OCI-LY7 (cell line): ENCODE data around the gene TMEM212.

ENCODE experiments used
- EZH2phosphoT487 ChIP-seq: fragments of 200-600 bp; sonication (generic); IDR thresholded peaks from 2 replicates; pipeline ENCODE4 v1.6.1; 2018; ENCODE audit warnings: low read depth, borderline replicate concordance, mild to moderate bottlenecking, mixed run types, antibody characterized with exemption, low read length, moderate library complexity, mixed read lengths
- TF ChIP-seq, protein P1 (sequence below): fragments of 200-600 bp; sonication (generic); conservative IDR thresholded peaks from 2 replicates; pipeline ENCODE4 v1.5.1; 2014; ENCODE audit warnings: mild to moderate bottlenecking, antibody characterized with exemption, low read length, moderate library complexity, mixed read lengths

DNA sequence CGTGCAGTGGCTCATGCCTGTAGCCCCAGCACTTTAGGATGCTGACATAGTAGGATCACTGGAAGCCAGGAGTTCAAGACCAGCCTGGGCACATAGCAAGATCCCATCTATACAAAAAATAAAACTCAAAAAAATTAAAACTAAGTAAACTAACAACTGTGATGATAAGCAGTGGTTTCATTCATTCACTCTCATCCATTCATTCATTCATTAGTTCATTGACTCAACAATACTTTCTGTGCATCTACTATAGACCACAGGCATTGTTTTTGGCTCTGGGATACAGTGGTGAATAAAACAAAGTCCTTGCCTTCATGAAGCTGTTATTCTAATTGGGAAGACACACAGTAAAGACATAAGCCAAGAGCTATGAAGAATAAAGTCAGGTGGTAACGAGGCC is 7.5 kb upstream of the TMEM212 start:
- TF ChIP-seq, protein P1, sequence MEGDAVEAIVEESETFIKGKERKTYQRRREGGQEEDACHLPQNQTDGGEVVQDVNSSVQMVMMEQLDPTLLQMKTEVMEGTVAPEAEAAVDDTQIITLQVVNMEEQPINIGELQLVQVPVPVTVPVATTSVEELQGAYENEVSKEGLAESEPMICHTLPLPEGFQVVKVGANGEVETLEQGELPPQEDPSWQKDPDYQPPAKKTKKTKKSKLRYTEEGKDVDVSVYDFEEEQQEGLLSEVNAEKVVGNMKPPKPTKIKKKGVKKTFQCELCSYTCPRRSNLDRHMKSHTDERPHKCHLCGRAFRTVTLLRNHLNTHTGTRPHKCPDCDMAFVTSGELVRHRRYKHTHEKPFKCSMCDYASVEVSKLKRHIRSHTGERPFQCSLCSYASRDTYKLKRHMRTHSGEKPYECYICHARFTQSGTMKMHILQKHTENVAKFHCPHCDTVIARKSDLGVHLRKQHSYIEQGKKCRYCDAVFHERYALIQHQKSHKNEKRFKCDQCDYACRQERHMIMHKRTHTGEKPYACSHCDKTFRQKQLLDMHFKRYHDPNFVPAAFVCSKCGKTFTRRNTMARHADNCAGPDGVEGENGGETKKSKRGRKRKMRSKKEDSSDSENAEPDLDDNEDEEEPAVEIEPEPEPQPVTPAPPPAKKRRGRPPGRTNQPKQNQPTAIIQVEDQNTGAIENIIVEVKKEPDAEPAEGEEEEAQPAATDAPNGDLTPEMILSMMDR = no peak
- no peak for TF ChIP-seq EZH2phosphoT487
